ENCODE results near the gene R3HDM2. TPM values are rescaled to one million over a fixed set of nuclear protein-coding genes. Genes with fewer than 3 reads are reported as not detected.
"Not testable (repeated sequence)": the region's sequence is repeated elsewhere in the genome, so short reads cannot be mapped to it uniquely, and the experiment has no call there.

R3HDM2 gene
- total RNA-seq, 4 donors from 2014 or later: 30.3 to 41.5 (median 35.1) TPM

GRCh38 chr12:57319678-57320469 is 111.0 kb downstream of the R3HDM2 start:
- peaks cover 0 to 7% (median 0%) of the 10 kb centered on the region in 4 donors for H3K4me1 ChIP-seq
- H3K27ac ChIP-seq (replicated peaks in 1 of 4): peak overlapping the region in 1 of 4 donors; percentile 5
- no peaks in the 10 kb centered on the region for H3K9me3 ChIP-seq
- H3K36me3 ChIP-seq: no peaks in the 10 kb centered on the region
- no peak for TF ChIP-seq CTCF (IDR thresholded peaks at IDR 0.05)
- TF ChIP-seq POLR2AphosphoS5 (IDR thresholded peaks at IDR 0.05): no peak
- no peak for TF ChIP-seq EP300 (IDR thresholded peaks at IDR 0.05)
- TF ChIP-seq POLR2A (IDR thresholded peaks at IDR 0.05; ENCODE audit: low read depth): no peak
- 86% methylated on average over 11 of the region's 11 CpGs for WGBS
- intact Hi-C loops (cut with DNase I): no loop called here
- H3K4me3 ChIP-seq: no peak overlapping the region
- H3K27me3 ChIP-seq: no peaks in the 10 kb centered on the region
- DNase-seq (ENCODE audit: extremely low spot score): no peak

GRCh38 chr12:57315681-57316080 is 115.2 kb downstream of the R3HDM2 start:
- no peak overlapping the region for H3K4me3 ChIP-seq
- no peak overlapping the region for H3K27ac ChIP-seq (replicated peaks in 1 of 4)
- peaks cover 0 to 5% (median 0%) of the 10 kb centered on the region in 4 donors for H3K4me1 ChIP-seq
- intact Hi-C loops (cut with DNase I): no loop called here
- no peaks in the 10 kb centered on the region for H3K9me3 ChIP-seq
- TF ChIP-seq CTCF (IDR thresholded peaks at IDR 0.05) (no peak), POLR2A (IDR thresholded peaks at IDR 0.05; ENCODE audit: low read depth) (no peak), EP300 (IDR thresholded peaks at IDR 0.05) (no peak), POLR2AphosphoS5 (IDR thresholded peaks at IDR 0.05) (no peak)
- DNase-seq (ENCODE audit: extremely low spot score): no peak
- H3K36me3 ChIP-seq: peaks cover 0 to 7% (median 2%) of the 10 kb centered on the region in 4 donors
- no peaks in the 10 kb centered on the region for H3K27me3 ChIP-seq
- WGBS: 97% methylated on average over 7 of the region's 7 CpGs

GRCh38 chr12:57312287-57312686 is 118.6 kb downstream of the R3HDM2 start:
- DNase-seq (ENCODE audit: extremely low spot score); H3K4me1 ChIP-seq; H3K9me3 ChIP-seq; H3K27ac ChIP-seq (replicated peaks in 1 of 4); intact Hi-C loops (cut with DNase I); H3K4me3 ChIP-seq; H3K27me3 ChIP-seq: not testable (repeated sequence)
- 90% methylated on average over 3 of the region's 5 CpGs for WGBS
- peaks cover 0 to 17% (median 5%) of the 10 kb centered on the region in 4 donors for H3K36me3 ChIP-seq

- 40% methylated on average over 2 of the region's 2 CpGs for WGBS
- no peaks in the 10 kb centered on the region for H3K27me3 ChIP-seq
- DNase-seq (ENCODE audit: extremely low spot score): no peak
- no peaks in the 10 kb centered on the region for H3K4me1 ChIP-seq
- no peak overlapping the region for H3K27ac ChIP-seq (replicated peaks in 1 of 4)
- H3K4me3 ChIP-seq: no peak overlapping the region
- intact Hi-C loops (cut with DNase I): no loop called here
- H3K36me3 ChIP-seq: peaks cover 6 to 46% (median 22%) of the 10 kb centered on the region in 4 donors
- TF ChIP-seq POLR2A (IDR thresholded peaks at IDR 0.05; ENCODE audit: low read depth) (no peak), EP300 (IDR thresholded peaks at IDR 0.05) (no peak), CTCF (IDR thresholded peaks at IDR 0.05) (no peak), POLR2AphosphoS5 (IDR thresholded peaks at IDR 0.05) (no peak)
- H3K9me3 ChIP-seq: no peaks in the 10 kb centered on the region
Measured at GRCh38 chr12:57309420-57309819, 121.4 kb downstream of the R3HDM2 start.

- H3K27me3 ChIP-seq: no peaks in the 10 kb centered on the region
- no peaks in the 10 kb centered on the region for H3K4me1 ChIP-seq
- no peak overlapping the region for H3K27ac ChIP-seq (replicated peaks in 1 of 4)
- DNase-seq (ENCODE audit: extremely low spot score): no peak
- TF ChIP-seq POLR2AphosphoS5 (IDR thresholded peaks at IDR 0.05) (no peak), POLR2A (IDR thresholded peaks at IDR 0.05; ENCODE audit: low read depth) (no peak)
- peaks cover 44 to 97% (median 65%) of the 10 kb centered on the region in 4 donors for H3K36me3 ChIP-seq
- no peak overlapping the region for H3K4me3 ChIP-seq
- no peaks in the 10 kb centered on the region for H3K9me3 ChIP-seq
- 90% methylated on average over 3 of the region's 3 CpGs for WGBS
- intact Hi-C loops (cut with DNase I): no loop called here
Measured at GRCh38 chr12:57300961-57301584, 129.8 kb downstream of the R3HDM2 start.

Data from esophagus muscularis mucosa (tissue), 4 donors.